Gastroesophageal sphincter (tissue), 4 donors: ENCODE data around the gene MYO1D. TPM values are rescaled to one million over a fixed set of nuclear protein-coding genes. Genes with fewer than 3 reads are reported as not detected.

Experiments used
- ATAC-seq: fragments of 150-250 bp; one replicate; pipeline ENCODE4 v1.9.1; 2016; ENCODE audit warnings: mild to moderate bottlenecking, moderate library complexity
- H3K27ac ChIP-seq, 4 donors: fragments of 200-600 bp; sonication (generic) in 3 of 4; 1 replicate in 3 of 4; 2 replicates in 1 of 4; pipeline ENCODE4 v1.5.1; 2016 to 2019
- H3K27me3 ChIP-seq: fragments of 200-600 bp; sonication (generic); one replicate; pipeline ENCODE4 v1.5.1; 2019
- H3K36me3 ChIP-seq, 2 donors: fragments of 200-600 bp; sonication (generic); one replicate each; pipeline ENCODE4 v1.5.1; 2019; ENCODE audit warnings: control low read depth in 1 of 2
- H3K4me1 ChIP-seq, 3 donors: fragments of 200-600 bp; sonication (generic); 1 replicate in 2 of 3; 2 replicates in 1 of 3; pipeline ENCODE4 v1.5.1; 2016 to 2019; ENCODE audit warnings: control low read depth in 2 of 3
- H3K4me3 ChIP-seq, 2 donors: fragments of 200-600 bp; sonication (generic); one replicate each; pipeline ENCODE4 v1.5.1; 2019; ENCODE audit warnings: mild to moderate bottlenecking in 1 of 2, moderate library complexity in 1 of 2
- H3K9me3 ChIP-seq, 3 donors: fragments of 200-600 bp; sonication (generic); one replicate each; pipeline ENCODE4 v1.5.1; 2017 to 2019; ENCODE audit warnings: control low read depth in 2 of 3
- CTCF ChIP-seq, 4 experiments: fragments of 200-600 bp in 2 of 4; fragments of 450-650 bp in 2 of 4; sonication (generic) in 1 of 4; IDR thresholded peaks; one replicate each; pipeline ENCODE4 v1.5.1; 2017 to 2019; ENCODE audit warnings: antibody characterized with exemption in 4 of 4, mild to moderate bottlenecking in 2 of 4, moderate library complexity in 2 of 4
- EP300 ChIP-seq: sonication (generic); formaldehyde crosslinking; IDR thresholded peaks from one replicate; pipeline ENCODE4 v1.6.1; 2017; ENCODE audit warnings: antibody characterized with exemption, mild to moderate bottlenecking
- POLR2A ChIP-seq, 2 donors: fragments of 450-650 bp; IDR thresholded peaks; one replicate each; pipeline ENCODE4 v1.6.1; 2017; ENCODE audit warnings: antibody characterized with exemption in 2 of 2, mild to moderate bottlenecking in 2 of 2, moderate library complexity in 1 of 2
- POLR2AphosphoS5 ChIP-seq: sonication (generic); formaldehyde crosslinking; IDR thresholded peaks from one replicate; pipeline ENCODE4 v1.6.1; 2017; ENCODE audit warnings: antibody characterized with exemption
- WGBS, 2 donors: methylation state at CpG; one replicate each; pipeline ENCODE4 v1.1.5; 2018; ENCODE audit warnings: low coverage in 1 of 2; 5-methylcytosine and 5-hydroxymethylcytosine counted together
- total RNA-seq, 4 donors: library from RNA; depleted of rRNA; stranded (reverse); fragments of >200 nt; gene quantifications; one replicate each; pipeline ENCODE4 v1.1.0, GENCODE V29; 2016

The MYO1D gene
- total RNA-seq, 4 donors from 2014 or later = 28.2 to 63.5 (median 47.2) TPM

DNA sequence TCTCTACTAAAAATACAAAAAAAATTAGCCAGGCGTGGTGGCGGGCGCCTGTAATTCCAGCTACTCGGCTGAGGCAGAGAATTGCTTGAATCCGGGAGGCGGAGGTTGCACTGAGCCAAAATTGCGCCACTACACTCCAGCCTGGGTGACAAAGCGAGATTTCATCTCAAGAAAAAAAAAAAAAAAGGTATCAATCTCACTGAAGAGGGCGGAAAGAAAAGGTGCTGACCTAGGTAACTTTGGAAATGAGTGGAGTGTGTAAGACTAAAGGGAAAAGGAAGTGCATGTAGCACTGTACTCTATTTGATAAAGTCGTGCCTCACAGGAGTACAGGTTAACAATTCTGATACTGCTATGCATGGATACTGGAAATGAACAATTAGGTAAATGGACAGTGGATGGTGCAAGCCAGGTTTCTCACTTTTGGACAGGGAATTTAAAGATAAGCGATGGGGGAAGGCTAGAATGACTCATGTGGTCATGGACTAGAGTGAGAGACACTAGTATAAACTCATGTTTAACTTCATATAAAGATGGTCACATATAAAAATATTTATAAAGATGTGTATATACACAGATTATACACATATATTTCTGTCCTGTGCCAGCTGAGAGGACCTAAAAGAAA, 247.2 kb downstream of the MYO1D start:
- TF ChIP-seq POLR2A (IDR thresholded peaks at IDR 0.05) (no peak), EP300 (no peak), CTCF (IDR thresholded peaks at IDR 0.05) (no peak), POLR2AphosphoS5 (no peak)
- Histone ChIP-seq H3K9me3 (no peaks in the 10 kb centered on the region), H3K4me1 (peaks cover 0 to 7% (median 0%) of the 10 kb centered on the region in 3 donors), H3K27me3 (no peaks in the 10 kb centered on the region), H3K36me3 (peaks cover 0 to 5% of the 10 kb centered on the region in 2 donors), H3K27ac (no peak overlapping the region), H3K4me3 (no peak overlapping the region)
- ATAC-seq = no peak
- 84 to 97% methylated on average over 3 to 10 of the region's 11 CpGs for WGBS, 2 donors

DNA sequence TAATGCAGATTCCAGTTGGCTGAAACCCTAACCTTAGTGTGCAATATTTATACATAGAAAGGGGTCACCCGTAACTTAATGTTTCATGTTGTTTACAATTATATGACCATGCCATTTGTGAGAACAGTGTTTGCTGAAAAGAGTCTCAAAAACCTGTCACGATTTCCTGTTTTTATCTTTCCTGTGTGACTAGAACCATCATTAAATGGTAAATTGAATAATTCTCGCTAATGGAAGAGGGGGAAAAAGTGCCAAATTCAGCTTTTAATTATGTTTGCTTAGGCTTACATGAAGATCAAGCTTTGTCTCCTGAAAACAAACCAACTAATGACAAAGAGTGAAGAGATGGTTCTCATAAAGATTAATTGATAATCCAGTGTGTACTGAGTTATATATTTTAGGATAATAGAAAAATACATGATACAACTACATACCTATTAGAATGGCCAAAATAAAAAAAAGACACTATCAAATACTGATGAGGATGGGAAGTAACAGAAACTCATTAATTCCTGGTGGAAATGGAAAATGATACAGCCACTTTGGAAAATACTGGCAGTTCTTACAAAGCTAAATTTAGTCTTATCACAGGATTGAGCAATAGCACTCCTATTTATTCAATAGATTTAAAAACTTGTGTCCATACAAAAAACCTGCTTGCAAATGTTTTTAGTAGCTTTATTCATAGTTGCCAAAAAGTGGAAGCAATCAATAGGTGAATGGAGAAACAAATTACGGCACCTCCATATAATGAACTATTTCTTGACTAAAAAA, 248.5 kb downstream of the MYO1D start:
- Histone ChIP-seq H3K4me1 (peaks cover 0 to 7% (median 0%) of the 10 kb centered on the region in 3 donors), H3K4me3 (no peak overlapping the region), H3K36me3 (peaks cover 0 to 5% of the 10 kb centered on the region in 2 donors), H3K9me3 (no peaks in the 10 kb centered on the region), H3K27me3 (no peaks in the 10 kb centered on the region), H3K27ac (no peak overlapping the region)
- TF ChIP-seq POLR2AphosphoS5 (no peak), EP300 (no peak), CTCF (IDR thresholded peaks at IDR 0.05) (no peak), POLR2A (IDR thresholded peaks at IDR 0.05) (no peak)
- WGBS, 2 donors = 70 to 89% methylated on average over 4 of the region's 4 CpGs
- ATAC-seq = no peak

- Histone ChIP-seq H3K4me3 (no peak overlapping the region), H3K9me3 (no peaks in the 10 kb centered on the region), H3K27ac (no peak overlapping the region), H3K27me3 (no peaks in the 10 kb centered on the region), H3K4me1 (peaks cover 0 to 7% (median 0%) of the 10 kb centered on the region in 3 donors), H3K36me3 (peaks cover 0 to 5% of the 10 kb centered on the region in 2 donors)
- WGBS, 2 donors = 63 to 74% methylated on average over 13 to 15 of the region's 15 CpGs
- no peak for TF ChIP-seq EP300
- no peak for TF ChIP-seq CTCF (IDR thresholded peaks at IDR 0.05)
- no peak for TF ChIP-seq POLR2AphosphoS5
- TF ChIP-seq POLR2A (IDR thresholded peaks at IDR 0.05) = no peak
- no peak for ATAC-seq
Observed at GRCh38 chr17:32627239-32627996, 249.5 kb downstream of the MYO1D start.

- whole genome bisulfite sequencing, 2 donors = 21 to 24% methylated on average over 5 to 6 of the region's 6 CpGs
Observed at GRCh38 chr17:32626379-32626791, 250.5 kb downstream of the MYO1D start.

More at GRCh38 chr17:32626379-32626791, 250.5 kb downstream of the MYO1D start:
- Histone ChIP-seq H3K36me3 (peaks cover 0 to 5% of the 10 kb centered on the region in 2 donors), H3K9me3 (no peaks in the 10 kb centered on the region), H3K4me3 (no peak overlapping the region), H3K4me1 (peaks cover 0 to 7% (median 0%) of the 10 kb centered on the region in 3 donors), H3K27ac (no peak overlapping the region), H3K27me3 (no peaks in the 10 kb centered on the region)
- ATAC-seq = no peak
- no peak for TF ChIP-seq CTCF (IDR thresholded peaks at IDR 0.05)
- TF ChIP-seq EP300 = no peak
- TF ChIP-seq POLR2A (IDR thresholded peaks at IDR 0.05) = no peak
- no peak for TF ChIP-seq POLR2AphosphoS5
